Measurements from ENCODE around the gene MYH4. TPM values are rescaled to one million over a fixed set of nuclear protein-coding genes. Genes with fewer than 3 reads are reported as not detected.

The MYH4 gene
- total RNA-seq, 2 donors from 2014 or later: not detected

GRCh38 chr17:10439816-10440215 lies 29.5 kb downstream of the MYH4 start:
- peaks cover 0 to 4% of the 10 kb centered on the region in 2 donors for H3K36me3 Mint-ChIP-seq
- DNase-seq (ENCODE audit: low spot score in 2 of 2) (no peak), ATAC-seq (no peak)
- peaks cover 5 to 8% of the 10 kb centered on the region in 2 donors for H3K9me3 Mint-ChIP-seq
- H3K27ac Mint-ChIP-seq: no peak overlapping the region

DNA sequence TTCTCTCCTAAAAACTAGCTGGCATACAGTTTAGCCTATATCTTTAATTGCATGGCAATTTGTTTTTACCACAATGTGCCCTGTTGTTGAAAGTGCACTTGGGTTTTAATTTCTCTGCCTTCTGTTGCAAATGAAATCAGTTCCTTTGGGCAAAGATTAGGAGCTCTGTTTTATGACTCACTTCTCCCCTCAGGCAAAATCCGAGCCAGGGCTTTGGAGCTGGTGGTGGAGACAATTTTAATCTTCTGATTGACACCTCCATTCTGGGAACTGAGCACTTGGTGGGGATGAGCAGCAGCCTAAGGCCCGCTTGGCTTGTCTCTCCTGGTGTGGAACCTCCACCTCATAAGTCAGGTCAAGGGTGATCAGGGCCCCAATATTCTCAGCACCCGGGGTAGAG lies 34.3 kb downstream of the MYH4 start:
- no peak overlapping the region for H3K27ac Mint-ChIP-seq
- ATAC-seq (no peak), DNase-seq (ENCODE audit: low spot score in 2 of 2) (no peak)
- H3K36me3 Mint-ChIP-seq: peaks cover 0 to 4% of the 10 kb centered on the region in 2 donors
- peaks cover 7 to 13% of the 10 kb centered on the region in 2 donors for H3K9me3 Mint-ChIP-seq

GRCh38 chr17:10429421-10430045 lies 39.8 kb downstream of the MYH4 start:
- Mint-ChIP-seq H3K27ac (no peak overlapping the region), H3K36me3 (no peaks in the 10 kb centered on the region), H3K9me3 (peaks cover 0 to 8% of the 10 kb centered on the region in 2 donors)
- no peak for DNase-seq (ENCODE audit: low spot score in 2 of 2)
- no peak for ATAC-seq

- Mint-ChIP-seq H3K9me3 (peaks cover 0 to 8% of the 10 kb centered on the region in 2 donors), H3K27ac (no peak overlapping the region), H3K36me3 (no peaks in the 10 kb centered on the region)
- ATAC-seq (no peak), DNase-seq (ENCODE audit: low spot score in 2 of 2) (no peak)
Measured at GRCh38 chr17:10428781-10429180, 40.6 kb downstream of the MYH4 start.

GRCh38 chr17:10421900-10422542 lies 47.3 kb downstream of the MYH4 start, which contains the start of gene MYH8:
Gene MYH8 (minus strand): TSS chr17:10421950. CDS start chr17:10420227, 1,723 bp downstream.
- no peak within 1 kb of the TSS for H3K27ac Mint-ChIP-seq
- ATAC-seq (no peak), DNase-seq (ENCODE audit: low spot score in 2 of 2) (no peak)
- H3K36me3 Mint-ChIP-seq: no peaks in the 10 kb centered on the region
- no peaks in the 10 kb centered on the region for H3K9me3 Mint-ChIP-seq

DNA sequence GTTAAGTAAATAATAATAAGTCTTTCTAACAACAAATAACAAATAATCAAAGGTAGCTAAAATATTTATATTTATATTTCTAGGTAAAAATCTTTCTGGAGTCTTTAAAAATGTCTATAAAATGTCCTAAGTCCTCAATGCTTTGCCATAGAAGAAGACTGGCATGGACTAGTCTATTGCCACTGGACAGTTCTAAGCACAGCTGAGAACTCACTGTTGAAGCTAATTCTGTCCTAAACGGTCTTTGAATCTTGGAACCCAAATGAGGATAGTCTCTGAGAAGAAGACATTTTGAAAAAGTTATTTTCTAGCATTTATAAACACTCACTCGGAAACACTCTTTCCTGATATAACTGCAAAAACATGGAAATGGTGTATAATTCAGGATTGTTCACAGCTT lies 48.1 kb downstream of the MYH4 start:
- no peak overlapping the region for H3K27ac Mint-ChIP-seq

GRCh38 chr17:10420811-10421210 lies 48.5 kb downstream of the MYH4 start:
- no peak for DNase-seq (ENCODE audit: low spot score in 2 of 2)
- Mint-ChIP-seq H3K36me3 (no peaks in the 10 kb centered on the region), H3K9me3 (no peaks in the 10 kb centered on the region), H3K27ac (no peak overlapping the region)
- ATAC-seq: no peak

More for the DNA sequence above, 48.1 kb downstream of the MYH4 start:
- ATAC-seq: no peak
- no peaks in the 10 kb centered on the region for H3K36me3 Mint-ChIP-seq
- no peaks in the 10 kb centered on the region for H3K9me3 Mint-ChIP-seq
- no peak for DNase-seq (ENCODE audit: low spot score in 2 of 2)

DNA sequence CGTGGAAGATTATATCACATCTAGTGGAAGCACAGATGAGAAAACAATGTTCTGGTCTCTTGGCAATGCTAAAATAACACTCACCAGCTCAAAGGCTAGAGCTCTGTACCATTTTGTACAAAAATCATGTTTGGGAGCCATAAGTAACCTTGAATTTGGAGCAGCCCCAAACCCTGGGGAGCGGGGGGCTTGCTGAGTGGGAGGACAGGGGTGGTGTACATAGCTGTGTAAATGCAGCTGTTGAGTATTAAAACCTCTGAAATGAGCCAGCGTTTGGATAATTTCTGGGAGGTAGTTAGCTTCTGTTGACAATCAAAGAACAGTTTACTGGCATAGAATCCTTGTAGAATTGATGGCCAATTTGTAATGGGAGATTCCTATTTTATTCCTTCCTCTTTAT lies 51.9 kb downstream of the MYH4 start:
- Mint-ChIP-seq H3K9me3 (no peaks in the 10 kb centered on the region), H3K27ac (no peak overlapping the region), H3K36me3 (no peaks in the 10 kb centered on the region)
- ATAC-seq: no peak
- DNase-seq (ENCODE audit: low spot score in 2 of 2): no peak

- ATAC-seq: no peak
- H3K36me3 Mint-ChIP-seq: no peaks in the 10 kb centered on the region
- no peaks in the 10 kb centered on the region for H3K9me3 Mint-ChIP-seq
Measured at GRCh38 chr17:10415161-10415560, 54.2 kb downstream of the MYH4 start.

GRCh38 chr17:10403589-10403988 lies 65.8 kb downstream of the MYH4 start:
- Mint-ChIP-seq H3K9me3 (peaks cover 4% of the 10 kb centered on the region in 2 donors), H3K36me3 (no peaks in the 10 kb centered on the region), H3K27ac (no peak overlapping the region)
- DNase-seq (ENCODE audit: low spot score in 2 of 2) (no peak), ATAC-seq (no peak)

More at GRCh38 chr17:10415161-10415560, 54.2 kb downstream of the MYH4 start:
- H3K27ac Mint-ChIP-seq: no peak overlapping the region
- DNase-seq (ENCODE audit: low spot score in 2 of 2): no peak

- DNase-seq (ENCODE audit: low spot score in 2 of 2) (no peak), ATAC-seq (no peak)
- H3K36me3 Mint-ChIP-seq: no peaks in the 10 kb centered on the region
- H3K9me3 Mint-ChIP-seq: peaks cover 4% of the 10 kb centered on the region in 2 donors
- H3K27ac Mint-ChIP-seq: no peak overlapping the region
Measured at GRCh38 chr17:10398352-10398751, 71.0 kb downstream of the MYH4 start.

DNA sequence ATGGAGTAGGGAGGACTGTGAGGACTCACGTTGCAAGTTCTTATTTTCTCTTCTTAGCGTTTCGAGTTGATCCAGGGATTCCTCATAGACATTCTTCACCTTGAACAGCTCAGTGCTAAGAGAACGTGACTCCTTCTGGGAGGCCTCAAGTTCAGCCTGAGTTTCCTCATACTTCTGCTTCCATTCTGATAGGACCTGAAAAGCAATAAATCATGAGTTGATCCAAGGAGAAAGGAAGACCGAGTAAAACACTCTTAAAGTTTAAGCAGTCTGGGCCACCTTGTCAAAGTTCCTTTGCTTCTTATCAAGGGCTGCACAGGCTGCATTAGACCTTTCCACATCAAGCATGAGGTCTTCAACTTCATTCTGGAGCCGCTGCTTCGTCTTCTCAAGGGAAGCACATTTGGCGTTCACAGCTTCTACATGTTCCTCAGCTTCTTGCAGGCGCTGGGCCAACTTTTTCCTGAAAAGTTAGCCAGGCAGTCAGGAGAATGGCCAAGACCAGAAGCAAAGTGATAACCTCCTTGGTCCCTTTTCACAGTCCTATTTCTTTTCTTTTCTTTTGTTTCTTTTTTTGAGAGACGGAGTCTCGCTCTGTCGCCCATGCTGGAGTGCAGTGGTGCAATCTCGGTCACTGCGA lies 72.7 kb downstream of the MYH4 start:
- no peak for DNase-seq (ENCODE audit: low spot score in 2 of 2)
- Mint-ChIP-seq H3K27ac (no peak overlapping the region), H3K36me3 (no peaks in the 10 kb centered on the region), H3K9me3 (peaks cover 4% of the 10 kb centered on the region in 2 donors)
- no peak for ATAC-seq

- Mint-ChIP-seq H3K9me3 (peaks cover 0 to under 1% of the 10 kb centered on the region in 2 donors), H3K27ac (no peak overlapping the region), H3K36me3 (no peaks in the 10 kb centered on the region)
- ATAC-seq: peak in 1 of 2 donors; percentile 32
- DNase-seq (ENCODE audit: low spot score in 2 of 2): no peak
Measured at GRCh38 chr17:10394201-10394887, 75.0 kb downstream of the MYH4 start.

Other genes starting within 250 kb of the MYH4 start
- not detected for gene MYH13, start 96.6 kb downstream of the MYH4 start, total RNA-seq
- gene MYH8, start 47.6 kb downstream of the MYH4 start, total RNA-seq: not detected
- gene MYH1, start 49.0 kb upstream of the MYH4 start, total RNA-seq: not detected
- gene MYH2, start 80.1 kb upstream of the MYH4 start, total RNA-seq: not detected
- 1 to 10 TPM; 2.0 to 5.1 TPM for gene MYH3, start 187.8 kb upstream of the MYH4 start, total RNA-seq
- 10 to 100 TPM; 28.1 to 36.3 TPM for gene SCO1, start 228.0 kb upstream of the MYH4 start, total RNA-seq
- gene ADPRM, start 228.0 kb upstream of the MYH4 start, total RNA-seq: 10 to 100 TPM; 10.0 to 11.5 TPM